WI38 (cell line): ENCODE measurements around the gene ZMYND15.

ENCODE experiments used
- H3K4me3 ChIP-seq: 2 replicates; pipeline ENCODE4 v1.5.1; 2011; ENCODE audit warnings: low read depth, mild to moderate bottlenecking, control low read depth, low read length
- CTCF ChIP-seq: IDR thresholded peaks from 2 replicates; pipeline ENCODE4 v1.5.1; 2012; ENCODE audit warnings: low read depth, mild to moderate bottlenecking, control low read depth, low read length

ZMYND15 gene

GRCh38 chr17:4718276-4718675, 21.4 kb upstream of the ZMYND15 start:
- TF ChIP-seq CTCF: no peak
- no peak overlapping the region for H3K4me3 ChIP-seq

- H3K4me3 ChIP-seq: no peak overlapping the region
- no peak for TF ChIP-seq CTCF
Measured at GRCh38 chr17:4719146-4719545, 20.5 kb upstream of the ZMYND15 start.

- H3K4me3 ChIP-seq: no peak overlapping the region
- TF ChIP-seq CTCF: no peak
Measured at GRCh38 chr17:4719684-4720221, 19.9 kb upstream of the ZMYND15 start.

GRCh38 chr17:4720787-4721186, 18.8 kb upstream of the ZMYND15 start:
- no peak overlapping the region for H3K4me3 ChIP-seq
- no peak for TF ChIP-seq CTCF

GRCh38 chr17:4721203-4722135, 18.2 kb upstream of the ZMYND15 start:
- H3K4me3 ChIP-seq: no peak overlapping the region

GRCh38 chr17:4722678-4723240, 16.9 kb upstream of the ZMYND15 start:
- TF ChIP-seq CTCF: no peak
- no peak overlapping the region for H3K4me3 ChIP-seq

More at GRCh38 chr17:4721203-4722135, 18.2 kb upstream of the ZMYND15 start:
- no peak for TF ChIP-seq CTCF

GRCh38 chr17:4724650-4725049, 15.0 kb upstream of the ZMYND15 start:
- TF ChIP-seq CTCF: no peak
- H3K4me3 ChIP-seq: no peak overlapping the region
